NCI-H69 (cell line): ENCODE data around the gene LCA5L.
"Not testable (repeated sequence)": the region's sequence is repeated elsewhere in the genome, so short reads cannot be mapped to it uniquely, and the experiment has no call there.

Source experiments
- DNase-seq: peaks from one replicate; lab custom pipeline; 2025; lab: John Stamatoyannopoulos, UW

Gene LCA5L

DNA sequence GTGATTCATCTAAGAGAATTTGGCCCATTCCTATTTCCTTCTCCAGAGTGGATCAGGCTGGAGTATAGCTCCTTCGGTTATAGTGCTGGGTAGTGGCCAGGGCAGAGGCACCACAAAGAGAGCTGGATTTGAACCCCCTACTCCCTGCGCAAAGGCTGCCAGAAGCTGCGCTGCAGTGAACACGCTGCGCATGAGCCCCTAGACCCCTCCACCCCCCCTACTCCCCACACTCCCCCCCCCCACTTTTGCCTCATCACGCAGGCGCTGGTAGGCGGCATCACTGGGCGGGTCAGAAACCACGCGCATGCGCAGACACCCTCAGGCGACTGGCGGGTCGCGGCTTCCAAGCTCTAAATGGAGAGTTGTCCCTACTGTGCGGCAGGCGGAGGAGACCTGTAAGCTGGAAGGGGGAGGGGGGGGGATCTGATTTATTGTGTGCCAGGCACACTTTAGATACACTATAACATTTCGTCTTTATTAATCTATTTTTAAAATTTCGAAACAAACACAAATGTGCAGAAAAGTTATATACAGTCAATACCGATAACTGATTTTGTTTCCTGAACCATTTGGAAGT, 58.0 kb downstream of the LCA5L start:
- peak; percentile 97 for DNase-seq

DNA sequence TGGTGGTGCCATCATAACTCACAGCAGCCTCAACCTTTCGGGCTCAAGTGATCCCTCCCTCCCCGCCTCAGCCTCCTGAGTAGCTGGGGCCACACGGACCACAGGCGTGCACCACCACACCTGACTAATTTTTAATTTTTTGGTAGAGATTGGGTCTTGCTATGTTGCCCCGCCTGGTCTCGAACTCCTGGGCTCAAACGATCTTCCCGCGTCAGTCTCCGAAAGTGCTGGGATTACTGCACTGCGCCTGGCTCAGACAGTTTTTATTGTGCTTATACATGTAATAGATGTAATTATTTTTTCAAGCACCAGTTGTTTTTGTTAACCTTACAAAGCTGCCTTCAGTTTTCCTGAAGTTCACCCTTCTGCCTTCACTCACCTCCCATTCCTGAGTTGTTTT, 58.7 kb downstream of the LCA5L start:
- DNase-seq, result peak; percentile 34

- DNase-seq, result peak; percentile 81
These were observed 59.4 kb downstream of the LCA5L start for GRCh38 chr21:39386194-39386593.

- peak; percentile 92 for DNase-seq
These were observed 60.1 kb downstream of the LCA5L start for GRCh38 chr21:39385299-39386145.

DNA sequence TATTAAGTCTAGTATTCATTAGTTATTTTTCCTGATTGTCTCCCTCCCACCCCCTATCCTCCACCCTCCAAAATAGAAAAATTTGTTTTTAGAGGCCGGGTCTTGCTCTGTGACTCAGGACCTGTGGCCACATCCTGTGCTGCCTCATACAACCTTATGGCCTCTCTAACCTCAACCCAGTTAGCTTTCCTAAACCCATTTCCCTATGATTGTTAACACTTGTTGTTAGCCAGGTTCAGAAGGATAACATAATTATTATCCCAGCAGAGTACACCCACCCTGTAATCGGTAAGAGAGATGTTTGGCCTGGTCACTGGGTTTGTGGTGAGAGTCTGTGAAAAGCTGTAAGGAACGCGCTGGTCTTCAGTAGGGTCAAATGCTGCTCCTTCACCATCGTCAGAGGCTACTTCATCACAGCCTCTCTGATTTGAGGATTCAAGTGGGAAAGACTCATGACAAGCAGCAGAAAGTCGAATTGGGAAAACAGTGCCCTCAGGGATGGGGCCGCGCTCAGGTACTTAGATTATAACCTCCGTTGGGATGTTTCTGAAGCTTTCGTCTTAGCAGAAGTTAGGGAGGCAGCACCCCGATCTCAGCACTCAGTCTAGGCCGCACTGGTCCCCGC, 60.8 kb downstream of the LCA5L start:
- DNase-seq, result no peak

- DNase-seq, result not testable (repeated sequence)
These were observed 63.5 kb downstream of the LCA5L start for GRCh38 chr21:39382096-39382495.

DNA sequence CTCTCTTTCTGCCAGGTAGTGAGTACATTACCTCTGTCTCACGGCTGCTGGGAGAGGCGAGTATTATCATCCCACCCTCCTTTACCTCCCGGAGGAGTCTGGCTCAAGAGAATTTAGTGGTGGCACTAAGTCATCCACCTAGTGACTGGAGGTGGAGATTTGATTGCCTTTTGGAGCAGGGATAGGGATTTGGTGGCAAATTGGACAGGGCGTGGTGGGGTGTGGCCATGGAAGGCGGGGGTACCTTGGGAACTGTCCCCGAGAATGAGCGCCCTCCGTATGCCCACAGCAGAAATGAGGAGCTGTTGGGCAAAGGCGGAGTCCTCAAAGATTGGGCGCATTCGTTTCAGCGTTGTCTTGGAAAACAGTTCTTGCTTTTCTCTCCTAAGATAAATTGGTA, 64.6 kb downstream of the LCA5L start:
- peak; percentile 67 for DNase-seq

DNA sequence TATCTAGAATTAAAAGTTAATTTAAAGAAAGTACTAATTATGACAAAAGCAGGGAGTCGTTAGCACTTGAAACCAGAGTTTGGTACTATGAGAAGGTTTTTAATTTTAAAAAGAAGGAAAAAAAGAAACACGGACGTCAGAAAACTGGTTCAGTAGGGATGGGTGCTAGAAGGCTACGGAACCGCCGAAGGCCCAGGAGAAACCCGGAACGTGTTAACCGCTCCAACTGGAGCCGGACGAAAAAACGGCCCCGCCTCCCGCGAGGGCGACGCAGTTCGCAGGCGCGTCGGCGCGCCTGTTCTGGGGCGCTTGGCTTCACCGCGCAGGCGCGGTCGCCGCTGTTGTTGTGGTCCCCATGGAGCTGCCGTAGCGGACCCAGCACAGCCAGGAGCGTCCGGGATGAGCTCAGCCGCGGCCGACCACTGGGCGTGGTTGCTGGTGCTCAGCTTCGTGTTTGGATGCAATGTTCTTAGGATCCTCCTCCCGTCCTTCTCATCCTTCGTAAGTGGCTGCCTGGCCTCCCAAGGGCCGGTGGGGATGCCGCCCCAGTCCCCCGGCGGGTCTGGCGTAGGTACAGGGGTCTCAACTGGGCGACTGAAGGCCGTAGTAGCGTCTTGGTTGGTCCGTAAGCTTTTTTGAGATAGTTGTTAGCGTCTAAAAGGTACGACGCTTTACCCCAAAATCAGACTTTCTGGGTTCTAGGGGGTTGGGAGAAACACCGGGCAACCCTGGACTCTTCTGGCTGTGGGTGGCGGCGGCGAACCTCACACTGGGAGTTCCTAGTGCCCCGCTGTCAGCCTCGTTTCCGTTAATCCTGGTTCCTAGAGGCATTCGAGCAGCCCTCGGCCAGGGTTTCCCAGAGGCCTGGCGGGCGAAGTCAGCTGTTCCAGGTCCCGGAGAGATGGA, 65.3 kb downstream of the LCA5L start:
- peak; percentile 96 for DNase-seq

DNA sequence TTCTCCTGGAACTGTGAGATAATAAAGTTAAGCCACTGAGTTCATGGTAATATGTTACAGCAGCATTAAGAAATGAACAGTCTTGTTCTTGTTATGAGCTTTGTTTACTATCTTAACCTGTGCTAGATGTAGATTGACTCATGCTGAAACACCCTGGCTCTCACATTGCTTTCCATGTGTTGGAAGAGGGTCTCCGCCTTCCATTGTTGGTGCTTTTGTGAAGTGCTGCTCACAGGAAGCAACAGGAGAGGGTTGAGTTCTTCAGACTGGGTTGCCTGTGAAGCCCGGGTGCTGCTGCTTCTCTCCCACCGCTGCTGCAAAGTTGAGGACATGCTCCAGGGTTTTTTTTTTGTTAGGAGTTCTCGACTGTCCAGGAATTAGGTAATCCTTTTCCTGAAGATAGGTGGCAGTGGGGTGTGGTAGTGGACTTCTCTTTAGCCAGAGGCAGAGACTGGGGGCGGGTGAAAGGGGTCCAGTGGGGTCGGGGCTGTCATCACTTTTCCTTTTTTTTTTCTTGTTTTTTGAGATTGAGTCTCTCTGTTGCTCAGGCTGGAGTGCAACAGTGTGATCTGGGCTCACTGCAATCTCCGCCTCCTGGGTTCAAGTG, 68.0 kb downstream of the LCA5L start:
- DNase-seq, result peak; percentile 48

GRCh38 chr21:39375446-39375845, 70.1 kb downstream of the LCA5L start:
- no peak for DNase-seq

GRCh38 chr21:39374046-39374445, 71.5 kb downstream of the LCA5L start:
- no peak for DNase-seq

DNA sequence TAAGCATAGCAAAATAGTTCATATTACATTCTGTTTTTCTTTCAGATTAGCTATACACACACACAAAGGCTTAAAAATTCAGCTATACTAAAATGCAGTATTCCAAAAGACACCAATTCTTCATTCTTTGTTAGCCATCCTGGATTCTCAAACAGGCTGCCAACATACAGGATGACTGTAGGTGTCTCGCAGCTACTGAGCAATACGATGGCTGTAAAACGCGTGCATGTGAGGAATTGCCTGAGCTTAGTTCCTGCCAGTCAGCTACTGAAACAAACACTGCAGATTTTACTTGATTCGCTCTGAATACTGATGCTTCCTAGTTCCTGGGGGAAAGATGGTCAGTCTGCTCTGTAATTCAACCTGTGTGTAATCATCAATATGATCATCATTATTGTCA, 71.9 kb downstream of the LCA5L start:
- DNase-seq, result peak; percentile 60

GRCh38 chr21:39369896-39370288, 75.7 kb downstream of the LCA5L start:
- not testable (repeated sequence) for DNase-seq

GRCh38 chr21:39367783-39368182, 77.8 kb downstream of the LCA5L start:
- no peak for DNase-seq

- no peak for DNase-seq
These were observed 79.0 kb downstream of the LCA5L start for GRCh38 chr21:39366563-39366962.

GRCh38 chr21:39364949-39365348, 80.6 kb downstream of the LCA5L start:
- no peak for DNase-seq

- DNase-seq, result no peak
These were observed 81.7 kb downstream of the LCA5L start for GRCh38 chr21:39363607-39364555.

GRCh38 chr21:39362733-39363132, 82.8 kb downstream of the LCA5L start:
- no peak for DNase-seq

DNA sequence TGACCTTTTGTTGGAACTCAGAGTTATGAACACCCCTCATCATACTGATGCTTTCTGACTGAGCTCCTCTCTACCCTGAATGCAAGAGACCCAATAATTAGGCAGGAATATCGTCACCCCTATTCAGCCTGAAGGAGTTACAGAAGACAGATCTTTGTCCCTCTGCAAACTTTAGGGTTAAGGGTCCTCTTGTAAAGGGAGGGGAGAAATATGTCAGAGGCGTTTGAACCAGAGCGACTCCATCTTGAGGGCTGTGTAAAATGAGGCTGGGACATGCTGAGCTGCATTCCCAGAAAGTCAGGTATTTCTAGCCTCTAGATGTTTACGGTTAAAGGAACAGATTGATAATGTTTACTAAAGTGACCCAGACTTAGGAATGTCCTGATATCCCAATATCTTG, 86.2 kb downstream of the LCA5L start:
- no peak for DNase-seq
